NCI-H69 (cell line): ENCODE data around the gene AXL.
A peak's percentile ranks its signal among the peaks of the same experiment; 100 is the strongest.
"Not testable (repeated sequence)": the region's sequence is repeated elsewhere in the genome, so short reads cannot be mapped to it uniquely, and the experiment has no call there.

Source experiments
- DNase-seq: peaks from one replicate; lab custom pipeline; 2025; lab: John Stamatoyannopoulos, UW

Gene AXL

GRCh38 chr19:41206926-41207750 is 11.9 kb upstream of the AXL start:
- no peak for DNase-seq

DNA sequence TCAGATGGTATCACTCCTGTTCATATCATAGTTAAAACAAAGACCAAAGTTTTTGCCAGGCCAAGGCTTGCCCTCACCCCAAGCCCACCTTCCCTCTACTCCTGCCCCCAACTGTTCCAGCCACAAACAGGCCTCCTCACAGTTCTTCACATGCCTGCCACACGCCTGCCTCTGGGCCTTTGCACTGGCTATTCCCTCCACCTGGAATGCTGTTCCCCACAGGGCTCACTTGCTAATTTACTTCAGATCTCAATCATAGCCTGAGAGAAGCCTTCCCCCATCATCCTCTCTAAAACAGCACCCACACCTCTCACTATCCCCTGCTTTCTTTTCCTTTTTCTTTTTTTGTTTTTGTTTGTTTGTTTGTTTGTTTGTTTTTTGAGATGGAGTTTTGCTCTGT is 4.9 kb upstream of the AXL start:
- no peak for DNase-seq

DNA sequence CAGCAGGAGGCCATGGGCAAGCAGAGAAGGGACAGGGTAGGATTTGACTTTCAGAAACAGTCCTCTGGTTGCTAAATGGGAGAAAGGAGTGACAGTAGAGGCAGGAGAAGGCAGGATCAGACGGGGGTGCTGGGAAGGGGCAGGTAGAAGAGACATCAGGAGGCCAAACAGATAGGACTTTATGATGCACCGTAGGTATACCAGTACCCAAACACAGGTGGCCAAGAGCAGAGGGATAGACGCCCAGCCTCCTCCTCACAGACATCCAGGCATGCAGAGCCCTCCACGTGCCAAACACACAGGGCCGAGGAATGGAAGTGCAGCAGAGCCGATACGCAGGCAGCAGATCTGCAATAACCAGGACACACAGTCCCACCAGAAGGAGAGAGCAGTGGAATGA is 1.3 kb upstream of the AXL start:
- no peak for DNase-seq

- no peak for DNase-seq
These were observed 791 bp upstream of the AXL start for GRCh38 chr19:41218249-41218614.

DNA sequence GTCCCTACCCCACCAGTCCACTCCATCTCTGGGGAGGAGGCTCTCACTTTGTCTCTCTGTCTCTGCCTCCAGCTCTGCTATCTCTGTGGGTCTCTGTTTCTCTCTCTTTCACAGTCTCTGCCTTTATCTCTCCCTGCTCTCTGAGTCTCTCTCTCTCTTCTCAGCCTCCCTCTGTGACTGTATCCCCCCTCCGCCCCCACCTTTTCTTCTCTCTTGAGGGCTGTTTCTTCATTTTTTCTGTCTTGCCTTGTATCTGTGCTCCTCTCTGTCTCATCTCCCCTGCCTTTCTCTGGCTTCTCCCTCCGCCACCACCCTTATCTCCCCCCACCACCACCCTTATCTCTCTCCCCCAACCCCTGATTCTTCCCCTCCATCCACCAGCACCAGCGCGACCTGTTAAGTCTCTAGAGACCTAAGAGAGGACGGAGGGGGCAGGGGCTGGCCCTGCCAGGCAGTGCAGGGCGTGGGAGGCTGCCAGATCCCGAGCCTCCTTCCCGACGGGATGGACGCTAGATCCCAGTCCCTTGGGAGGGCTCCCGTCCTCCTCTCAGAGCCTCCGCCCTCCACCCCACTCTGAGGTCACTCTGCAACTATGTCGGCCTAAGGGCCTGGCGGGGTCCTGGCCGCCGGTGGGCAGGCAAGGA is 1.0 kb downstream of the AXL start:
- no peak for DNase-seq

DNA sequence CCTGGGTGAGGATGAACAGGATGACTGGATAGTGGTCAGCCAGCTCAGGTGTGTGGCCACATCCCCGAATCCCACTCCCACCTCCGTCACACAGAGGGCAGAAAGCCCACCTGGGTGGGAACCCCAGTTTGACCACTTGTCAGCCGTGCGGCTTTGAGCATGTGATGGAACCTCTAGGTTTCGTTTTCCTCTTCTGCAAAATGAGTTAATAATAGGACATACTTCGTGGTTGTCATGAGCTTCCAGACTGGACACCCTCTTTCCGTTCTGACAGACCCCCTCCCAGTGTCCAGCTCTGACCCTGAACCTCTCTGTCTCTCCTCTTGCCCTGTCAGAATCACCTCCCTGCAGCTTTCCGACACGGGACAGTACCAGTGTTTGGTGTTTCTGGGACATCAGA is 1.8 kb downstream of the AXL start:
- no peak for DNase-seq

DNA sequence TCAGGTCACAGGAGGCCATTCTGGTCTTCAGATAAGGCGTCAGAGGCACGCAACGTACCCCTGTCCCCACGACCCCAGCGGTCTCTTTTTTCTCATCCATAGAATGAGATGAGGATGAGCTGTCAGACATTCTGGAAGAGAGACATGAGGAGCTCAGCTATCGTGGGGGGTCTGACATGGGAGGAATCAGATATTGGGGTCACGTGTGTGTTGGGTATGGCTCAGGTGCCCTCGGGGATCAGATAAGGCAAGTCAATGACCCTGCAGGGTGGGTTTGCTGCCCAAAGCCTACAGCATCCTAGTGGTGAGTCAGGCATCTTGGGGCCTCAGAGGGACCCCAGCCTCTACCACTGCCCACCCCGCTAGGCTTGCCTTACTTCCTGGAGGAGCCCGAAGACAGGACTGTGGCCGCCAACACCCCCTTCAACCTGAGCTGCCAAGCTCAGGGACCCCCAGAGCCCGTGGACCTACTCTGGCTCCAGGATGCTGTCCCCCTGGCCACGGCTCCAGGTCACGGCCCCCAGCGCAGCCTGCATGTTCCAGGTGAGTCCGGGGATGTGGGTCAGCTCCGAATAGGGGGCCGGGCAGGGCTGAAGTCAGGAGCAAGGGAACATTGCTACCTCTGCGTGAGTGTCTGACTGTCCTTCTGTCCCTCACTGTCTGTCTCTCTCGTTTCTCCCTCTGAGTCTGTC is 2.6 kb downstream of the AXL start:
- DNase-seq = no peak

DNA sequence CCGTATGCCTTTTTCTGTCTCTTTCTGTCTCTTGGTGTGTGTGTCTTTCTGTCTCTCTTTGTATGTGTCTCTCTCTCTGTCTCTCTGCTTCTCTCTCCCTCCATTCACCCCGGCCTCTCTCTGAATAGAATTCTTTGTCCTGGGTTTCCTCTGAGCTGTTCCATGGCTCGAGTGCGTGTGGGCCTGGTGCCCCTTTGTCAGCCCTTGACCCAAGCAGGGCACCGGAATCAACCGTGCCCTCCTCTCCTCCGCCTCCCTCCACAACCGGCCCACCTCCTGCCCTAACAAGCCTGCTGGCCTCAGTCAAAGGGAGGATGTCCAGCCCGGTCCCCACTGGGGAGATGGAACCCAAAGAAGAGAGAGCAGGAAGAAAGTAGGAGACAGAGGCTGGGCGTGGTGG is 3.2 kb downstream of the AXL start:
- no peak for DNase-seq

GRCh38 chr19:41223431-41224234 is 4.6 kb downstream of the AXL start:
- no peak for DNase-seq

- DNase-seq = no peak
These were observed 5.6 kb downstream of the AXL start for GRCh38 chr19:41224632-41225031.

DNA sequence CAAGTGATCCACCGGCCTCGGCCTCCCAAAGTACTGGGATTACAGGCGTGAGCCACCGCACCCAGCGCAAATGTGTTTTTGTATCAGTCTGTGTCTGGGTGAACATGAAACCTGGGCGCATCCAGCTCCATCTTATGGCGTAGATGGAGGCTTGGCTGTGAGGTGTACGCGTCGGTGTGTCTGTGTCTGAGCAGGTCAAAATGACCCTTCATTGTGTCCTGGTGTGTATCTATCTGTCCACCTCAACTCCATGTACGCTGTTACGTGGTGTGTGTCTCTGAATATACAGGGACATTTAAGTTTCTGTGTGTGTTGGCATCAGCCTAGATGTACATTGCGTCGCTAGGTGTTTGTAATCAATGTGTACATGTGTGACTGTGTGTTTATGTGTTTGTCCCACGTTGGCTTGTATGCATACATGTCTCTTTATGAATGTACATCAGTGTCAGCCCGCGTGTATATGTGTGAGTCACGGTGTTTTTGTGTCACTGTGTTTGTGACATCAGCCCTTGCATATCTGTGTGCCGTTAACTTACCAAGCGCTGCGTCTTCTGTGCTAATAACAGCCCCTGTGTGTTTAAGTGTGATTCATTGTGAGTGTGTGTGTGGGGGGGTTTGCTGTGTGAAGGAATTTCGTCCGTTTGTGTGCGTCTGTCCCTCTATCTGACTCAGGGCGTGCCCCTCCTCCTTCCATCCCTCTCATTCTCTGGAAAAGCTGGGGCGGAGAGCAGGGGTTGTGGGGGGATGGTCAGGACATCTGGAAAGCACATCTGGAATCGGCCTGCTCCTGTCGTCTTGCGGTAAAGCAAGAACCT is 6.4 kb downstream of the AXL start:
- no peak for DNase-seq

DNA sequence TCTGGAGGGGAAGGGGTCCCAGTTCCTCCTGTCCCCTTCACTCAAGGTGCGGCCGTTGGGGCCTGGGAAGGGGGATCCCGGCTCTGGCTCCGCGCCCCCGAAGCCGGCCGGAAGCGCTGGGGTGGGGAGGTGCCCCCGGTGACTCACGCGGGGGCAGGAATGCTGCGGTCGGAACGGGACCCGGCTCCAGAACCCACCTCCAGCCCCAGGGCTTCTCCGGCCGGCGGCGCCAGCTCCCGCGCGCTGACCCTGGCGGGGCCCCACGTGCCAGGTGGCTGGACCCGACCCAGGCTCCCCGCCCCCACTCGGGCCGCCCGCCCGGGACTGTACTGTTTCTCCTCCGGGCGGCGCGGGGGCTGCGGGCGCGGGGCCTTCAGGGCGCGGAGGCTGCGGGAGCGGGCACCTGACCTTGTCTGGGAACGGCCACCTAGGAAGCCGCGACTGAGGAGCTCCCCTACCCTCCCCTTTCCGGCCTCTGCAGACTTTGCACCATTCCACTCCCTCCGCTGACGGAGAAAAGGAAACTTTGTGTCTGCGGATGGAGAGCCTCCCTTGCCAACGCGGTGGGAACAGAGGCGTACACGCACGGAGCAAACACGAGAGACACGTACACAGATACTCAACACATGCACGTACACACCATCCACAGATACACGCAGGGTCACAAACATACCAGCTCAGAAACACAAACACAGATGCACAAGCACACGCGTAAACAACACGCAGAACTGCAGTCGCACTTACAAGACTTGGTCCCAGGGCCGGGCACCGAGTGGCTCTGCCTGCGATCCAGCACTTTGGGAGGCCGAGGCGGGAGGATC is 7.2 kb downstream of the AXL start:
- DNase-seq = peak; percentile 16

DNA sequence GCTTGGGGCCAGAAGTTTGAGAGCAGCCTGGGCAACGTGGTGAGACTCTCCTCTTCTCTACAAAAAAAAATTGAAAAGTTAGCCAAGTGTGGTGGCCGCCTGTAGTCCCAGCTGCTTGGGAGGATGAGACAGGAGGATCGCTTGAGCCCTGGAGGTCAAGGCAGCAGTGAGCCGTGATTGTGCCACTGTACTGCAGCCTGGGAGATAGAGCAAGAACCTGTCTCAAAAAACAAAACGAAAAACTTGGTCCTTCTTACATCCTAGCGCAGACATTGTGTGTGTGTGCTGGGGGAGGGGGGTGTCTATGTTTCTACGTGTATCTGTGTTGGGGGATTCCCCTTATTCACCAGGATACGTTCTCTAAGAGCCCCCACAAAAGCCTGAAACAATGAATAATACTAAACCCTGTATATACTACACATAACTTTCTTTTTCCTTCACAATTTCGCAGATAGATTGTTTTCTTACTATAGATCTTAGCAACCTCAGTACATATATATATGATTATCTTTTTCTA is 7.9 kb downstream of the AXL start:
- DNase-seq = no peak

GRCh38 chr19:41228486-41228885 is 9.5 kb downstream of the AXL start:
- DNase-seq = no peak

DNA sequence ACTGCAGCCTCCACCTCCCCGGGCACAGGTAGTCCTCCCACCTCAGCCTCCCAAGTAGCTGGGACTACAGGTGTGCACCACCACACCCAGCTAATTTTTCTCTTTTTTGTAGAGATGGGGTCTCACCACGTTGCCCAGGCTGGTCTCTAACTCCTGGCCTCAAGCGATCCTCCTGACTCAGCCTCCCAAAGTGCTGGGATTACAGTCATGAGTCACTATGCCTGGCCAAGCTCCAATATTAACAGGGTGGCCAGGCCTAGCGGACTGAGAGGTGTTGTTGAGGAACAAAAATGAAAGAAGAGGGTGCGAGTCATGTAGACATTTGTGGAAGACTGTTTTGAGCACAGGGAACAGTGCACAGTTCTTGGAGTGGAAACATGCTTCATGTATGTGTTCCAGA is 10.3 kb downstream of the AXL start:
- not testable (repeated sequence) for DNase-seq

DNA sequence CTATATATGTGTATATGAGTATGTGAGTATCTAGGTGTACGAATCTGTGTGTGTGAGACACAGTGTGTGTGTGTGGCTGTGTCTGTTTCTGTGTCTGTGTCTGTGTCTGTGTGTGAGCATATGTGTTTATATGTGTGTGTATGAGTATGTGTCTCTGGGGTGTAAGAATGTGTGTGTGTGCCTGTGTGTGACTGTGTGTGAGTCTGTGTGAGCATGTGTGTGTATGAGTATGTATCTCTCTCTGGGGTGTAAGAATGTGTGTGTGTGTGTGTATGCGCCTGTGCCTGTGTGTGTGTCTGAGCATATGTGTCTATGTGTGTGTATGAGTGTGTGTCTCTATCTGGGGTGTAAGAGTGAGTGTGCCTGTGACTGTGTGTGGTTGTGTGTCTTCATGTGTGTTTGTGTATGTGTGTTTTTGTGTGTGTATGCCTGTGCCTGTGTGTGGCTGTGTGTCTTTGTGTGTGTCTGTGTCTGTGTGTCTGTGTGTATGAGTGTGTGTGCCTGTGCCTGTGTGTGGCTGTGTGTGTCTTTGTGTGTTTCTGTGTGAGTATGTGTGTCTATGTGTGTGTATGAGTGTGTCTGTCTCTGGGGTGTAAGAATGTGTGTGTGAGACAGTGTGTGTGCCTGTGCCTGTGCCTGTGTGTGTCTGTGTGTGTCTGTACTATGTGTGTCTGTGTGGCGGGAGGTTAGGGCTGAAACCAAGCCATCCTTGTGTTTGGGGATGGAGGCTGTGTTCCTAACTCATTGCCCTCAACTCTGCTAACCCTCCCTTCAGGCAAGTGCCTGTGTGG is 11.2 kb downstream of the AXL start:
- DNase-seq = no peak

- DNase-seq = no peak
These were observed 13.7 kb downstream of the AXL start for GRCh38 chr19:41232686-41233085.

DNA sequence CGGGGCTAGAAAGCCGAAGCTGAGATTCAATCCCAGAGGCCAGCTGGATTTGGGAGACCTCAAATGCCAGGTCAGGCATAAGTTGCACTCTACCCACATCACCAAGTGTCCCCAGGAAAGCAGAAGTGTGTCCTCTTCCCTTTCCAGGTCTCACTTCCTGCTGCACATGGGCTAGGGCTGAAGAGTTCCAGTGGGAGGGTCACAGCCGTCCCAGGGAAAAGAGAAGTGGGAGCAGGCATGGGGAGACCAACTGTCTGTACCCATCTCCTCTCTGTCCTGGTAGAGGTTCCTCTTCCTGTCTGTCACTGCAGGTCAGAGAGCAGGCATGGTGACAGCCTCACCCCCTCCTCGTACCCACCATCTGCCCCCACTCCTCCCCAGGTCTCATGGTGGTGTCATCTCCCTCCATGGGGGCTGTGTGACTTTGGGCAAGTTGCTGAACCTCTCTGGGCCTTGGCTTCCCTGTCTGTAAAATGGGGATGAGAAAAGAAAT is 14.8 kb downstream of the AXL start:
- DNase-seq = no peak

DNA sequence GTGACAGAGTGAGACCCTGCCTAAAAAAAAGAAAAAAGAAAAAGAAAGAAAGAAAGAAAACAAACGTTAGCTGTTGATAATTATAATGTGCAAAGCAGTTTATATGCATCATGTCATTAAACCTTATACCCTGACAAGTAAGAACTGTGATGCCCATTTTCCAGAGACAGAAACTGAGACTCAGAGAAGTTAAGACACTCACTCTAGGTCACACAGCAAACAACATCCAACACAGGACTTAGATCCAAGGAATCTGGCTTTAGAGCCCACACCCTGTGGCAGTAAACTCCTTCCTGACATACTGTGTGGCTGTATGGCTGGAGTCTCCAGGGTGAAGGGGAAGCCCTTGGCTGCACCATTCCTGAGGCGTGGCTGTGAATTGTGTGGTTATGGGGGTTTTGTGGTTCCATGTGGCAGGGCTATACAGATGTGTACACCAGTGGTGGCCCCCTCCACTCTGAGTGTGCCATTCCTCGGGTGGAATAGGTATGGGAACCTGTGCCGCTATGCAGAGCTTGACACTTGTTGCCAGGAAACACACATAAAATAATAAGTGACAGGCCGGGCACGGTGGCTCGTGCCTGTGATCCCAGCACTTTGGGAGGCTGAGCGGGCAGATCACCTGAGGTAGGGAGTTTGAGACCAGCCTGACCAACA is 15.6 kb downstream of the AXL start:
- DNase-seq = no peak
